ENCODE data around the gene SMAD5.
A peak's percentile ranks its signal among the peaks of the same experiment; 100 is the strongest.

SMAD5 gene

DNA sequence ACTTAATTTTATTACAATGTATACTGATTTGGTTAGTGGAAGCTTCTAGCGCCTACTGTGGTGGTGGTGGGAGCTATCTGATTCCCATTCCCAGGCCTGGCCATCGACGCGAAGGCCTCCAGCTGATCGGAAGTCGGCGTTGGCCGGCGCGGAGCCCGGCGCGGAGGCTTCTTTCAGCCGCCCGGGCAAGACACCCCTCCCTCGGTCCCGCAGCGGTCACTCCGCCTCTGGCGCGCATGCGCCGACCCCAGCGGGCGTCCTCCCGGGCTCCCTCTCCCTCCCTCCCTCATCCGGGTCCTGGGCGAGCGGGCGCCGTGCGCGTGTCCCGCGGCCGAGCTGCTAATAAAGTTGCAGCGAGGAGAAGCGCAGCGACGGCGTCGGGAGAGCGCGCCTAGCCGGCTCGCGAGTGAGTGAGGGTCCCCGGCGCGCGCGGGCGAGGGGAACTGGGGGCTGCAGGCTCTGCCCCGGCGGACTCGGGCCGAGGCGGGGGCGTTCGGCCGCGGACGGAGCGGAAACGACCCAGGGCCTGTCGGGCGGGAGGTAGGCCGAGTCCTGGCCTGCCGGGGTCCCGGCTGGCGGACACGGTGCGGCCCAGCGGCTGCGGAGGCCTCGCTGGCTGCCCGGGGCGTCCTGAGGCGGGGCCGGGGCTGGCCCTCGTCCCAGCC lies at the start of gene SMAD5:
Gene SMAD5, plus strand, starts transcription at position 289 of the 665 bp plus-strand sequence. CDS start 20,916 bp downstream, outside the sequence.
- DNase-seq, result peak; percentile 95

DNA sequence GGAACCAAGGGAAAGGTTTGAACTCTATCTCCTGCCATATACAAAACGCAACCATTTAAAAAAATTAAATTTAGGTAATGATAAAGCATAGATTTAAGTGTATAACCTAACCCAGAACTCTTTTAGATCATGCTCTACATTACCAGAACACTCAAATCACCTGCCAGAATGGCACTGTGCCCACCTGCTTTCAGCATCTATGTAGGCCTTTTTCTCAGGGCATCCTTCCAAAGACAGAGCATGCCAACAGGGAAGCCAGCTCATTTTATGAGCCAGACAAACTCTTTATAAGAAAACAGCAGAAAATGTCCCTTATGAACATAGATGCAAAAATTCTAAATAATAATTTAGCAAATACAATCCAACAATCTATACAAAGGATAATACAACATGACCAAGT lies 47.9 kb upstream of the SMAD5 start:
- DNase-seq, result peak; percentile 7

DNA sequence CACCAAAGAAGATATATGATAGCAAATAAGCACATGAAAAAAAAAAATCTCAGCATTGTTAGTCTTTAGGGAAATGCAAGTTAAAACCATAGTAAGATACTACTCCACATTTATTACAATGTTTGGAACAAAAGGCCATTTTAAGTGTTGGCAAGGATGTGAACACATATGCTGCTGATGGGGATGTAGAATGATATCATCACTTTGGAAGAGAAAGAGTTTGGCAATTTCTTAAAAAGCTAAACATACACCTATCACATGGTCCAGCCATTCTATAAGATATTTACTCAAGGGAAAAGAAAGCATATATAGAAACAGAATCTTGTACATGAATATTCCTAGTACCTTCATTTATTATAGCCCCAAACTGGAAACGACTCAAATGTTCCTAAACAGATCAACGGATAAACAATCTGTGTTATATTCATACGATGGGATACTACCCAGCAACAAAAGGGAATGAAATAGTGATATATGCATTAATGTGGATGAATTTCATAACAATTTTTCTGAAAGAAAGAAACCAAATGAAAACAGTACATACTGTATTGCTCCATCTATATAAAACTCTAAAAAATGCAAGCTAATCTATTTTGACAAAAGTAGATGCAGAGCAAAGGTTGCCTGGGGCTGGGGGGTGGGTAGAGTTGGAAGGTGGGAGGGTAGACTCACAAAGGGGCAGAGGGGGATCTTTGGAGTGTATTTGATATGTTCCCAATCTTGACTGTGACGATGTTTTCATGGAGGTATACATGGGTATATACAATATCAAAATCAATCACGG lies 45.7 kb upstream of the SMAD5 start:
- DNase-seq, result no peak

DNA sequence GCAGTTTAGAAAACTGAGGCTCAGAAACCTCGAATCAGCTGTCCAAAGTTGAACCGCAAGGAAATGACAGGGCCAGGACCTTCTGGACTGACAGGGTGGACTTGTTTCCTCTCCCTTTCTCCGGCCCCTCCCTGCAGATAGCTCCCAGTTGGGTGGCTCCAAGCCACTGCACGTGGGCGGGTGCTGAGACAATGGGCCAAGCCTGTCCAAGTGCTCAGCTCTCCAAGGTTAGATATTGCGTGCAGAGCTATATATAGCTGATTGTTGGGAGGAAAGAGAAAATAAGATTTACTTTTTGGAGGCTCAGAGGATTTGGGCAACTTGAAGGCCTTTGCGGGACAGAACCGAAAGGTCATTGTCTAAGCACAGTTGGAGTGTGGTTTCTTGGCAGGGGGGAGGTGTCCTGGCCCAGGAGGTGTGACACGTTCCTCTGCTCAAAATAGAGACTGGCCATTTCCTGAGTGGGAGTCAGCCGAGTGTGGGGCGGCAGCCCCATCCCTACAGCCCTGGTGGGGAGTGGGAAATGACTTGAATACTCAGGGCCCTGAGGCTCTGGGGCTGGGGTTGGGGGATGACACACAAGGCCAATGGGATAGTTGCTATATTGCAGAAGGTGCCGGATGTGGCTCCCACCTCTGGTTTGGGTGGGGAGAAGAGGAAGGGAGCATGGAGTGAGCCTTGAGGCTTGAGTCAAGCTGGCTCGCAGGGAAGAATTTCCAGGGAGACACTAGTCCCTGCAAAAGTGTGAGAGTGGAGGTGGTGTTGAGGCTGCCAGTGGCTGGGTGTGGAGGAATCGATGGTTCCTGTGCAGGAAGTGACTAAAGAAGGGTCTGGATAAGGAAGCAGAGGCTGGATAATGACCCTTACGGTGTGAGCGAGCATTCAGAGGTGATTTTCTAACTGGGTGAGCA lies 44.4 kb upstream of the SMAD5 start:
- DNase-seq, result no peak

DNA sequence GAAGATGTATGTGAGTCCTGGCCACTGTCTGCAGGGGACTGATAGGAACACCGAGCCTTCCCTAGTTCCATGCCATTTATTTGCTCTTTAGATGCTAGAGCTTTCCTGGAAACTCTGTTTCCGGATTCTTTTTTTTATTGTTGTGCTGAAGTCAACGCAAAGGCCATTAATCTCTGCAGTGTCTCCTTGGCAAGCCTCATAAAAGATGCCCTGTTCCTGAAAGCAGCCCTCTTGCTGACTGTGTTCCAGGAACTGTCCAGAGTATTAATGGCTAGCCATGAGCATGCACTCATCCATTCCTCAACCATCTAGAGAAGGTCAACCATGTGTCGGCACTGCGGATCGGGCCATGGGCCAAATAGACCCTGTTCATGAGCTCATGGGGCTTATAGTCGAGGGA lies 42.9 kb upstream of the SMAD5 start:
- no peak for DNase-seq

DNA sequence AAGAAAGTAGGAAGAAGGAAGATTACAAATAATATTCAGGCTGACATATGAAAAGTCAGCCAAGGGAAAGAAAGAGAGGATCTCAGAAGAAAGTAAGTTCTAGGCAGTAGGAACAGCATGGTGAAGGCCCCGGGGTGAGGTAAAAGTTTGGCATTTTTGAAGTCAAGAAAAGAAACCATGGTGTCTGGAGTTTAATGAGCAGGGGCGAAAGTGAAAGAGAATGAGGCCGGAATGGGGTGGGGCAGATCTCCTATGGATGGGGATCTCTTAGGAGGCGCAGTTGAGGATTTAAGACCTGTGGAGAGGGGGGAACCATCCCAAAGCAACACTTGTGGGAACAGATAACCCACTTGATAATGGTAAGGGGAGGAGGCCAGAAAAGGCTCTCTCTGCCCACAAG lies 42.3 kb upstream of the SMAD5 start:
- DNase-seq, result no peak

DNA sequence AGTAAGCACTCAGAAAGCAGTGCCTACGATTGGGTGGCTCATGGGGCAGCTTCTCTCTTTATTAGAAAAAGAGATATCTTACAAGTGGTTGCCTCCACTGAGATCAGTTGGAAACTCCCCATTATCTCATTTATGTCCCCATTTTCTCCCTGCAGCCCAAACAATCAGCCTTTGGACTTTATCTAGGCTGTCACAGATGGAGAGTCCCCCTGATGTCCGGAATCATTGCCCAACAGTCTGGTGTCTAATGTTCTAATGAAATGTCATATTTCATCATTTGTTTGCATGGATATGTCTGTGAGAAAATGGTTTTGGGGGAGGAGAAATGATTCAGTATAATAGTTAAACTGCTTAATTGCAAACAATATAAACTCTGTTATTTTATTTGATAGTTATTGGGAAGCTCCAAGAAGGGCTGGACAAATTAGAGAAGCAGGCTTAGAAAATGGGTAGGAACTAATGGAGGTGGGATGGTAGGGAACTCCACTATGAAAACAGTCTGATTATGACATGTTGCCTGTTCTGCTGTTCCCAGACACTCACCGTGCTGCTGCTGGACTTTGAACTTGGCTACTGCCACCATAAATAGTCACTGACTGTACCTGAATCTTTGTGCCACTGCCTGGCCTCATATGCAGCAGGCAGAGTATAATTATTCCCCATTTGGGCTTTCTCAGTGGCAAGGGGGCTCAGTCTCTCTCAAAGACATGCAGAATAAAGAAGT lies 38.3 kb upstream of the SMAD5 start:
- no peak for DNase-seq

DNA sequence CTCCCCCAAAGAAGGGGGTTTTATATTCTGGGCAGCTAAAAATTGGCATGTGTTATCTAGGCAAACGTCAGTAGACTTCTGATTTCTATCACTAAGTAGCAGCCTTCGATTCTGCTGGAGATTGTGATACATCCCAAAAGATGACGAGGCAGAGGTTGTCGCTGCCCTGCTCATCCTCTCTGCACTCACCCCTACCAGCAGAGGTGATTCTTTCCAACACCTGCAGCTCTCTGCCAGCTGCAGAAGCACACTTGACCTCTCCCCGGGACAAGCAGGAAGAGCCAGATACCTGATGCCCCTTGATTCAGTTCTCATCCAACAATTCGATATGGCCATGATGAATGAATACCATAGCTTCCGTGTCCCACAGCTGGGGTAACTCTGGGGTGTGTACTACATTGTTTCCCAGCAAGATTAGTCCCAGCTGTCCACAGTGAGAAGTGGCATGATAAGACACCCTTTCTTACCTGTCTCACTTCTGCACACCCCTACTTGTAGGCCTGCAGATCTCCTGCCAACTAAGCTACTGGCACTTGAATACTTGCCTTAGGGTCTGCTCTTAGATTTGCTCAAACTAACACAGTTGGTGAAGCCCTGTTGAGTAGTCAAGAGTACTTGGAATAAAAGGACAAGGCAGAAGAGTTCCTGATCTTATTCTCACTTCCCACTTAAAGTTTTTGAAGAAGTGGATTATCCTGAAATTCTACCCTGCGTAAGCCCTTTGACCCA lies 37.6 kb upstream of the SMAD5 start:
- DNase-seq, result peak; percentile 22

DNA sequence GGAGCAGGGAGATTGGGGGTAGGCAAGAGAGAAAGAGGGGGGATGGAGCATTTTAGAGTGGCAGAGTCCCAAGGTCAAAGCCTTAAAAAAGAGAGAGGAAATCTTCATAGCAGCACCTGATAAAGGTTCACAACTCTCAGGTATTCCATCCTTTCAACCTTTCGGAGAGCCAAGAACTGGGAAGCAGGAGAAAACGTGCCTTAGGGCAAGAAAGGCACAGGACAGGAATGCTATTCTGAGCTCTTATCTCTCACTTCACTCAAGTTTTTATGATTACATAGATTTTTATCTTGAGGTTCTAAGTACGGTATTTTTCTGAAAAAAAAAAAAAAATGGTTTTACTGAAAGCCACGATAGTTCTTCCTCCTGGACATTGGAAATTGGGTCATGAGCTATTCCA lies 34.5 kb upstream of the SMAD5 start:
- no peak for DNase-seq

DNA sequence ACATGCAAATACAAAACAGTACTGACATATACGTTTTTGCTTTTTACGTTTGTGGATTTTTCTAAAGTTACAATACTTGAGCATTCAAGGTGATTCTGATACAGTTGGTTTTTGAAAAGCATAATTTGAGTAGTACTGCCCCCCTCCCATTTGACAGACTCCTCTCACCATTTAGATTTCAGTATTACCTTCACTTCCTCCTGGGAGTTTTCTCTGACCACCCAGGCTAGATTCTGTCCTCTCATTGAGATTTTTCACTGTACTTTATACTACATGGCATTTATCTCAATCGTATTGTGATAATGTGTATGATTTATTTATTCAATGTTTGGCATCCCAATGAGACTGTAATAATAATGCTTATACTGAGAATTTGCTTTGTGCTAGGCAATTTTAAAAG lies 32.8 kb upstream of the SMAD5 start:
- no peak for DNase-seq

DNA sequence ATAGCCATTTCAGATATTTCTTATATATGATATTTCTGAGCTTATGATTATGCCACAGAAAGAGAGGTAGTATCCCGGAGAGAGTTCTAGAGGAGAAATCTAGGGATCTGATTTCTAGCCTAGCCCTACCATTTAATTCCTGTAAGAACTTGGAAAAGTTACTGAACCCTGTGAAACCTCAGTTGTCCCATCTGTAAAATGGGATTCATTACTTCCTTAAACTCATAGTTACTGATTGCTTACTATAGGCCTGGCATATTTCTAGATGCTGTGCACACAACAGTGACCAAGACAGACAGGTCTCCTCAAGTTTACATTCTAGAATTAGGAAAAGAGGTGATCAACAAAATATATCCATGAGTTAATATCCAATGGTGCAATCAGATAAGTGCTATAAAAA lies 30.8 kb upstream of the SMAD5 start:
- DNase-seq, result no peak

DNA sequence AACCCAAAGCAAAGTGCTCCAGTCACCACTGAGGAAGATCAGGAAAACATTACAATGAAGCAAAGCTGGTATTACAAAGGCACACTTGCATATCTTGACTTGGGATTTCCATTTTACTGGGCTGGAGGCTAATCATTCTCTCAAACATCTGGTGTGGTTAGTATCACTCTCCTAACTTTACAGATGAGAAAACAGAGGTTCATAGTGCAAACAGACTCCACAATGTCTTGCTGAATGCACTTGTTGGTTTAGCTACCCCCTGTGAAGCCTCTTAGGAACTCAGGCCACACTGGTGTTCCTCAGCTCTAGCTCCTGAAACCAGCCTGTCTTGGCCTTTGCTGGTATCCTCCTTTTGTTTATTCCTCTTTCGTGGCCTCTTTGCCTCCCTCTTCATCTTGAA lies 29.5 kb upstream of the SMAD5 start:
- no peak for DNase-seq

DNA sequence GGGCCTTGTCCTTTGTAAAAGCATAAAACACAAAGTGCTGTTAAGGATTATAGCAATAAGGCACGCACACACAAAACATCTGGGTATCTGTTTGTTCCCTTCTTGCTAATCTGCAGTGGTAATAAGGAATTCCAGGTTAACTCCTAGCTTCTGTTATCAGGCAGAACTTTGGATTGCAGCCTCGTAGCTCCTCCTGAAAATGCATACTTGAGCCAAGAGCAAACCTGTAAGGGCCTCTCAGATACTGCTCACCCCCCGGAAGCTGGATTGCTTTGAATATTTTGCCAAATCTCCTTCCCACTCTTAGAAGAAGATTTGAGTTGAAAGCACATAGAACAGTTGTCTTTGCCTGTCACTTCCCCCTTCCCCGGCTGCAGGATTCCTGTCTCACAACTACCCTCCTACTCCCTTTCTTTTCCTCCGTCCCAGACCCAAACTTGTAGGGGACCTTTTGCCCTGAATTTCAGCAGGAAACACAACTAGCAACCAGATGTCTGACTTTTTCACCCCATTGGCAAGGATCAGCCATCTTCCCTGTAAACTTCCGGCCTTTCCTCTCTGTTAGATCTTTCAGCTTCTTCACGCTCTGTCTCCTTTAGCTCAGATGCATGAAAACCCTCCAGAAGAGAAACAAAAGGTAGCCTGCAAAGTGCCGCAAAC lies 28.2 kb upstream of the SMAD5 start:
- DNase-seq, result no peak

DNA sequence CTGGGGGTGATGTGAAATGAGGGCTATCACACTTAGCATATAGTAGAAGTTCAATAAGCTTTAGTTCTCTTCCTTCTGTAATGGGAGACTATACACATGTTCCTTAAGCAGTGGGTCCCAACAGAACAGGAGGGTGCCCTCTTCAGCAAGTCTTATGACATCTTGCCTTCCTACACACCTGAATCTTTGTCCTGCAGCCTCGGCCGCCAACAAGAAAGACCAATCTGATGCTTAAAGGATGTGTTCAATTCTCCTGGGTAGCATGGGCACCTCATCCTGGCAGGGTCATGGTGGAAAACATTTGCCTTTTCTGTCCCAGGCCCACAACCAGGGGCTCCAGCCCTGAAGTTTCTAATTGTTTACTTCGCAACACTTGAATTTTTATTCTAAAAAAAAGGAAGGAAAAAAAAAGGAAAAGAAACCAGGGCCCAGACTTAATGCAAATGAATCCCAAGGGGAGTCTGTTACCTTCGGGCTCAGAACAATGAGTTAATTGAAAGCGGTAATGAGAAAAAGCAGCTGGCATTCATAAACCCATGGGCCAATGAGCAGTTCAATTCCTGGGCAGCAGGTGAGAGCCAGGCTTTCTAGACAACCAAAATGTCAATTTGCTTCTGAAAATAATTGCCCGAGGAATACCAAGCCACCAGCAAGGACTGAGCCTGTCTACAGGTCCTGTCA lies 26.2 kb upstream of the SMAD5 start:
- DNase-seq, result no peak

DNA sequence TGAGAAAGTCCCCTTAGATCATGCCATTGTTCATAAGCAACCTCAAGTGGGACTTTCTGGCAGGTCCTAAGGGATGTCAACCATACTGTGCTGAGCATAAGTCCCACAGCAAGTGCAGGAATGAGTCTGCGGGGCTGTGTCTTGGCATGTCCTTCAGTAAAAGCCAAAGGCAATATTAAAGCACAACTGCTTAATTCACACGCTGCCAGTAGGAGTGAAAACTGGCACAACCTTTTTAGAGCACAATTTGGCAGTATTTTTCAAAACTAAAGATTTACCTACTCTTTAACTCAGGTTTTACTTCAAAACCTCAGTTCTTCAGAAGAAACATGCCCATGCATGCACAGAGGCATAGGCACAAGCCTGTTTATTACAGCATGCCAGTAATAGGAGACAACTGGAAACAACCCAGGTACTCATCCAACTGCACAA lies 24.4 kb upstream of the SMAD5 start:
- no peak for DNase-seq

DNA sequence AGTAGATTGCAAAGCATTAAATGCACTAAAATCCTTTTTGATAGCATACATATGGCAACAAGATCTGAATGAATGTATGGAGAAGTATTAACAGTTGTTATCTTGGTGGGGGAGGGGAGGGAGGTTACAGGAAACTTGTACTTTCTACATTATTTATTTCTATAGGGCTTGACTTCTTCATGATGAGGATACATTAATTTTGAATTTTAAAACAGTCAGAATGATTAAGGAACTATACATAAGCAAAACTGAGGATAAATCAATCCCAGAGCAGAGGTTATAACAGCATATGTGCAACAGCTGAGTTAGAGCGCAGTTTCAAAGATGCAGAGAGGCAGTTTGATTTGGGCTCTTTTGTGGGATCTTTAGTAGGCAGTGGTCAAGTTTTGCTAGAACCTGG lies 23.9 kb upstream of the SMAD5 start:
- DNase-seq, result no peak

DNA sequence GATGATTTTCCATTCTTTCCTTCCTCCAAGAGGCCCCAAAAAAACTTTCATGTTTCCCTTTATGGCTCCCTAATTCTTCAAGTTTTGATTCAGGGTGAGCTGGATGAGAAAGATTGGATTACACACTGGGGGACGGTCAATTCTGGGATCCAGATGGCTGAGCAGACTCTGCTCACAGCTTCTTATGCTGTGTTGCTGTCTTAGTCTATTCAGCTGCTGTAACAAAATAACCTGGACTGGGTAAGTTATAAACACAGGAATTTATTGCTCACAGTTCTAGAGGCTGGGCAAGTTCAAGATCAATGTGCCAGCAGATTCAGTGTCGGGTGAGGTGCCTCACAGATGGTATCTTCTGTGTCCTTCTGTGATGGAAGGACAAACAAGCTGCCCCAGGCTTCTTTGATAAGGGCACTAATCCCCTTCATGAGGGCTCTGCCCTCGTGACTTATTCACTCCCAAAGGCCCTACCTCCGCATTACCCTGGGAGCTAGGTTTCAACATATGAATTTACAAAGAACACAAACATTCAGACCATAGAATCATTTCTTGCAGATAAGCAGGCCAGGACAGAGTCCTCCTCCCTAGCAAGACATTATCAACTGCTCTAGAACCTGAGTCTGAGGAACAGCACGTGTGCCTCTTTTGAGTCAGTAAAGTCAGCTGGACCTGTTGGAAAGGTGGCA lies 23.1 kb upstream of the SMAD5 start:
- DNase-seq, result no peak

DNA sequence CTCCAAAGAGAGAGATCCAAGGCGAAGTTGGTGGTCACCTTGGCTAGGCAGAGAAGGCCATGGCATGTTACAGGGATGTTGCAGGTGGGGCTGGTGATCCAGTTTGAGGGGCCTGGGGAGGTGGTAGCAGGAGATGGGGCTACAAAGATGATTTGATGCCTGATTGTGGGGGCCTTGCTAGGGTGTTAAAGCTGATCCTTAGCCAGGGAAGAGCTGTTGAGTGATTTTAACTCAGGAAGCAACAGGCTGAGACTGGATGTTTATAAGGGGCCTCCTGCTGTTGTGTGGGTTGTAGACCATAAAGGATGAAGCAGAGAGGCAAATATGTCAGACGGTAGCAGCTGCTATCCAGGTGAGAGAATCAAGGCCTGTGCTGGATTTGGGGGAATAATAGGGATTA lies 19.0 kb upstream of the SMAD5 start:
- DNase-seq, result peak; percentile 59

DNA sequence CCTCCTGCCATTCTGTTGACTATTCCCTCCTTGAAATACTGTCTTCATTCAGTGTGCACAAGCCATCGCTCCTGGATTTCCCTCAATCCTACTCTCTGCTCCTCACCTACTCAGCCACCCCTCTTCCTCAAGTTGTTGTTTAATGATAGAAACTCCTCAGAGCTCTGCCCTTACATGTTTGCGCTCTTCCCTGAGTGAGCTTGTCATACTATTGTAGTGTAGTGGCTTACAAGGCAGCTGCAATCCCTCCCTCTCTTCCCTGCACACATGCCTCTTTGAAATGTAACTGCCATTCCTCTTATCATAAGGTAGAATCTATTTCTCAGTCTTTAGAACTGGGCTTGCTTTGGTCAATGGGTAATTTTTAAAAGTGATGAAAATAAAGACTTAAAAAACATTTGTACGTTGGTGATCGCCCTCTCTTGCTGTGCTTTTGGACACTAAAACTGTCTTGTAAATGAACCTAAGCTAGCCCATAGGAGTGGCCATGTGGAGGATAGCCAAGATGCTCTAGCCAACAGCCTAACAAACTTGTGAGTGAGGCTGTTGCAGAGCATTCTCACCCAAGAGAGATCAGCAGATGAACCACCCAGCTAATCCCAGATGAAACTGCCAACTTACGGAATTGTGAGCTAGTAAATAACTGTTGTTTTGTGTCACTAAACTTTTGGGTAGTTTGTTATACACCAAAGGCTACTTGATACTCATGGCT lies 18.1 kb upstream of the SMAD5 start:
- DNase-seq, result no peak
